B cell (primary cell): ENCODE results near the gene PPM1M.

Source experiments
- EZH2 ChIP-seq: IDR thresholded peaks from 2 replicates; pipeline ENCODE4 v1.6.1; 2012; ENCODE audit warnings: borderline replicate concordance, low read depth, mild to moderate bottlenecking, moderate library complexity, low read length; ENCODE audit not compliant: insufficient read depth, poor library complexity, severe bottlenecking
- TF ChIP-seq, protein P1 (sequence below): fragments of 200-600 bp; IDR thresholded peaks from one replicate; pipeline ENCODE4 v1.8.0; 2022; ENCODE audit warnings: antibody characterized with exemption, mild to moderate bottlenecking

DNA sequence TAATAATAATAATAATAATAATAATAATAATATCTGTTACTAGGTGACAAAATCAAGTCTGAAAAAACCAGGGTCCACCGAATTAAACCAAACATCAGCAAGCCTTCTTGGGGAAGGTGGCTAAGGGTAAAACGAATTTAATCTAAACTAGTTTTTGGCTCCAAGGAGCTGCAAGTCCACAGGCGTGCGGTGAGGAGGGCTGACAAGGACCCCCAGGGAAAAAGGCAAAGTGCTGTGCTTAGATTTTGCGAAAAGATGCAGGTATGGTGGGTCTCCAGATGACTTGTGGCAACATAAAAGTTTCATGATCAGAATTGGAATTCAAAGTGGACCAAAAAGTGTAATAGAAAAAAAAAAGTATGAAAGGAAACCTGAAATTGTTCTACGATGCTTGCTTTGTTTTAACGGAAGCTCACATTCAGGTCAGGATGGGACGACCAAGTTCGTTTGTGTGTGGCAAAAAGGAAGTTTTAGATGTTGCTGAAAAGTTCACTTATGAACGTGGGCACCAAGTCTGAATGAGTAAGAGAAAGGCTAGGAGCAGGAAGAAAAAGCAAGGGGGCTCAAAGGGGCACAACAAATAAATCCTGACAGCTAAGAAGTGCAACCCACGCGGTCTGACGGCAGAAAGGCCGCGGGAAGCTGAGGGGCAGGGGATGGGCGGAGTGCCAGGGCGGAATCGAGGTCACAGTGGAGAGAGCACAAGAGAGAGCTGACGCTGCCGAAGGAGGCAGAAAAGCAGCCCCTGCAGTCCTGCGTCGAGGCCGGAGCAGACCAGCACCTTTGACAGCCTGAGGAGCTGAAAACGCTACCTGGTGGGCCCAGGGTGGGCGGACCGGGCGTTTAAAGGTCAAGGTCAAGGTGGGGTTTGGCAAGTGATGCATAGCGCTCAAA, 31.8 kb downstream of the PPM1M start:
- TF ChIP-seq, protein P1, sequence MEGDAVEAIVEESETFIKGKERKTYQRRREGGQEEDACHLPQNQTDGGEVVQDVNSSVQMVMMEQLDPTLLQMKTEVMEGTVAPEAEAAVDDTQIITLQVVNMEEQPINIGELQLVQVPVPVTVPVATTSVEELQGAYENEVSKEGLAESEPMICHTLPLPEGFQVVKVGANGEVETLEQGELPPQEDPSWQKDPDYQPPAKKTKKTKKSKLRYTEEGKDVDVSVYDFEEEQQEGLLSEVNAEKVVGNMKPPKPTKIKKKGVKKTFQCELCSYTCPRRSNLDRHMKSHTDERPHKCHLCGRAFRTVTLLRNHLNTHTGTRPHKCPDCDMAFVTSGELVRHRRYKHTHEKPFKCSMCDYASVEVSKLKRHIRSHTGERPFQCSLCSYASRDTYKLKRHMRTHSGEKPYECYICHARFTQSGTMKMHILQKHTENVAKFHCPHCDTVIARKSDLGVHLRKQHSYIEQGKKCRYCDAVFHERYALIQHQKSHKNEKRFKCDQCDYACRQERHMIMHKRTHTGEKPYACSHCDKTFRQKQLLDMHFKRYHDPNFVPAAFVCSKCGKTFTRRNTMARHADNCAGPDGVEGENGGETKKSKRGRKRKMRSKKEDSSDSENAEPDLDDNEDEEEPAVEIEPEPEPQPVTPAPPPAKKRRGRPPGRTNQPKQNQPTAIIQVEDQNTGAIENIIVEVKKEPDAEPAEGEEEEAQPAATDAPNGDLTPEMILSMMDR, result no peak
- no peak for TF ChIP-seq EZH2
